ENCODE data around the gene ADD1. TPM values are rescaled to one million over a fixed set of nuclear protein-coding genes. Genes with fewer than 3 reads are reported as not detected.

Gene ADD1
- total and polyA plus RNA-seq, 2 of the 13 experiments (the other 11 are each of a cell fraction or from before 2014, with no cell fraction given): 73.9 to 122 TPM

DNA sequence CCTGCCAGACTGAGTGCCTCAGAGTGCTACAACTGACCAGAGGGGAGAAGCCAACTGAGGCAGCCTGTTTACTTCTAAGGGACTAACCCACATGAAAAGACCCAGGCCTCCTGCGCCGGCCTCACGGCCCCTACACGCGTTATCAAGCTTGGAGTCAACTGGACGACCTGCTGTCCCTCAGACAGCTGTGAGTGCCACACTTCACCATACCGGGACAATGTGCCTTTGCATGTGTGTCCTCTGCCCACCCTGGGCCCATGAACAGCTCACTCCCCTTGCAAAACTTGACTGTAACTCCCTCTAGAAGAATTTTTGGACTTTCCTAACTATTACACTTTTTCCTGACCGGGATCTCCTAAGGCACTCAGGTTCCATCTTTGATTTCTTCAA is 117.8 kb downstream of the ADD1 start (continued):
- TF ChIP-seq, protein P1, sequence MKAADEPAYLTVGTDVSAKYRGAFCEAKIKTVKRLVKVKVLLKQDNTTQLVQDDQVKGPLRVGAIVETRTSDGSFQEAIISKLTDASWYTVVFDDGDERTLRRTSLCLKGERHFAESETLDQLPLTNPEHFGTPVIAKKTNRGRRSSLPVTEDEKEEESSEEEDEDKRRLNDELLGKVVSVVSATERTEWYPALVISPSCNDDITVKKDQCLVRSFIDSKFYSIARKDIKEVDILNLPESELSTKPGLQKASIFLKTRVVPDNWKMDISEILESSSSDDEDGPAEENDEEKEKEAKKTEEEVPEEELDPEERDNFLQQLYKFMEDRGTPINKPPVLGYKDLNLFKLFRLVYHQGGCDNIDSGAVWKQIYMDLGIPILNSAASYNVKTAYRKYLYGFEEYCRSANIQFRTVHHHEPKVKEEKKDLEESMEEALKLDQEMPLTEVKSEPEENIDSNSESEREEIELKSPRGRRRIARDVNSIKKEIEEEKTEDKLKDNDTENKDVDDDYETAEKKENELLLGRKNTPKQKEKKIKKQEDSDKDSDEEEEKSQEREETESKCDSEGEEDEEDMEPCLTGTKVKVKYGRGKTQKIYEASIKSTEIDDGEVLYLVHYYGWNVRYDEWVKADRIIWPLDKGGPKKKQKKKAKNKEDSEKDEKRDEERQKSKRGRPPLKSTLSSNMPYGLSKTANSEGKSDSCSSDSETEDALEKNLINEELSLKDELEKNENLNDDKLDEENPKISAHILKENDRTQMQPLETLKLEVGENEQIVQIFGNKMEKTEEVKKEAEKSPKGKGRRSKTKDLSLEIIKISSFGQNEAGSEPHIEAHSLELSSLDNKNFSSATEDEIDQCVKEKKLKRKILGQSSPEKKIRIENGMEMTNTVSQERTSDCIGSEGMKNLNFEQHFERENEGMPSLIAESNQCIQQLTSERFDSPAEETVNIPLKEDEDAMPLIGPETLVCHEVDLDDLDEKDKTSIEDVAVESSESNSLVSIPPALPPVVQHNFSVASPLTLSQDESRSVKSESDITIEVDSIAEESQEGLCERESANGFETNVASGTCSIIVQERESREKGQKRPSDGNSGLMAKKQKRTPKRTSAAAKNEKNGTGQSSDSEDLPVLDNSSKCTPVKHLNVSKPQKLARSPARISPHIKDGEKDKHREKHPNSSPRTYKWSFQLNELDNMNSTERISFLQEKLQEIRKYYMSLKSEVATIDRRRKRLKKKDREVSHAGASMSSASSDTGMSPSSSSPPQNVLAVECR (CRISPR knock-in tag; IDR thresholded peaks at IDR 0.05; ENCODE audit: borderline replicate concordance): peak; percentile 14; the same call in 1 of the 2 replicates
- no peak for TF ChIP-seq TCF7L2 (IDR thresholded peaks at IDR 0.05; ENCODE audit: low read depth, low read length)
- TF ChIP-seq NRL (CRISPR knock-in tag; IDR thresholded peaks at IDR 0.05; ENCODE audit: borderline replicate concordance): 0 out of 2 replicates have a peak, but pooled peaks have one; percentile 46
- TF ChIP-seq, protein P2, sequence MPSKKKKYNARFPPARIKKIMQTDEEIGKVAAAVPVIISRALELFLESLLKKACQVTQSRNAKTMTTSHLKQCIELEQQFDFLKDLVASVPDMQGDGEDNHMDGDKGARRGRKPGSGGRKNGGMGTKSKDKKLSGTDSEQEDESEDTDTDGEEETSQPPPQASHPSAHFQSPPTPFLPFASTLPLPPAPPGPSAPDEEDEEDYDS (CRISPR knock-in tag; IDR thresholded peaks at IDR 0.05): 0 out of 2 replicates have a peak, but pooled peaks have one; percentile 15
- 0 out of 3 replicates have a peak, but pooled peaks have one; percentile 14 for TF ChIP-seq MXI1 (IDR thresholded peaks at IDR 0.05; ENCODE audit: borderline replicate concordance, low read depth, low read length)

DNA sequence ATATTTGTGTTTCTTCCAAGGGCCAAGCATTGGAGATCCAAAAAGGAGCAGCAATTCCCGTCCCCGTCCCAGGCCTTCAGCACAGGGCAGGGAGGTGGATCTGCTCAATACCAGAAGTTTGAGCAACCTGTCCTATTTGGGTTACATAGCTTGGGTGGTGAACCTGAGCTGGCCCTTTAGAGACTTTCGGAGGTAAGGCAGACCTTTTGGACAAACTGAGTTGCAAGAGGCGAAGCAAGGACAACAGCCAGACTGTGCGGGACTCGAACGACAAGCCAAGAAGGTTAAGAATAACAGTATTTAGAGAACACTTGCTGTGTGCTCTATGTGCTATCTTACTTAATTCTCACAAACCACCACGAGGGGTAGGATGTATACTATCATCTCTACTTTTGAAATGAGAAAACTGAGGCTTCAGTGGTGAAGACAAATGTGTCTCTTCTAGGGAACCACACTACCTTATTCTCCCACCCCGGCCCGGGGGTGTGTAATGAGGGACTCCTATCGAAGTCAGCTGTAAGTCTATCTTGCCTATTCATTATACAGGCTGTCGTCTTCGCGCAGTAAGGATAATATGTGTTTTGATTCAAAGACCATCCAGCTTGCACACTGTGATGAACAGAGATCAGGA is 118.3 kb downstream of the ADD1 start:
- FAIRE-seq (no peak), DNase-seq (ENCODE audit: low spot score) (no peak), ATAC-seq (peak; percentile 18)
- no peak for TF ChIP-seq SIN3A (IDR thresholded peaks at IDR 0.05; ENCODE audit: borderline replicate concordance, low read depth, low read length)
- no peak for TF ChIP-seq ZNF333 (CRISPR knock-in tag; IDR thresholded peaks at IDR 0.05; ENCODE audit: borderline replicate concordance)
- TF ChIP-seq SAP130 (CRISPR knock-in tag; IDR thresholded peaks at IDR 0.05; ENCODE audit: low read depth): 0 out of 2 replicates have a peak, but pooled peaks have one; percentile 7
- TF ChIP-seq HMGA1 (CRISPR knock-in tag; conservative IDR thresholded peaks at IDR 0.05): no peak
- TF ChIP-seq MTF1 (CRISPR knock-in tag; IDR thresholded peaks at IDR 0.05): no peak
- no peak for TF ChIP-seq HOXA3 (CRISPR knock-in tag; IDR thresholded peaks at IDR 0.05)
- TF ChIP-seq, protein P3, sequence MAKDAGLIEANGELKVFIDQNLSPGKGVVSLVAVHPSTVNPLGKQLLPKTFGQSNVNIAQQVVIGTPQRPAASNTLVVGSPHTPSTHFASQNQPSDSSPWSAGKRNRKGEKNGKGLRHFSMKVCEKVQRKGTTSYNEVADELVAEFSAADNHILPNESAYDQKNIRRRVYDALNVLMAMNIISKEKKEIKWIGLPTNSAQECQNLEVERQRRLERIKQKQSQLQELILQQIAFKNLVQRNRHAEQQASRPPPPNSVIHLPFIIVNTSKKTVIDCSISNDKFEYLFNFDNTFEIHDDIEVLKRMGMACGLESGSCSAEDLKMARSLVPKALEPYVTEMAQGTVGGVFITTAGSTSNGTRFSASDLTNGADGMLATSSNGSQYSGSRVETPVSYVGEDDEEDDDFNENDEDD (CRISPR knock-in tag; IDR thresholded peaks at IDR 0.05; ENCODE audit: borderline replicate concordance): no peak
- TF ChIP-seq ZFX (CRISPR knock-in tag; IDR thresholded peaks at IDR 0.05; ENCODE audit: low read depth): 0 out of 2 replicates have a peak, but pooled peaks have one; percentile 4
- TF ChIP-seq ASH2L (IDR thresholded peaks at IDR 0.05; ENCODE audit: insufficient read length, low read depth, low read length): peak; percentile 18
- TF ChIP-seq ZNF33B (CRISPR knock-in tag; IDR thresholded peaks at IDR 0.05): 0 out of 2 replicates have a peak, but pooled peaks have one; percentile 34
- peak overlapping the region; percentile 84 to 90 (median 88) for H3K4me3 ChIP-seq (replicated peaks in 1 of 3; ENCODE audit: insufficient read depth in 1 of 3, low read depth in 2 of 3, low read length in 3 of 3)
- POLR2A ChIA-PET: interaction anchor here (1.5 to 2.6 kb wide), 3 partner anchors 8 to 26 kb away, joined by 5 to 16 read pairs (median 15); no protein-coding TSS in a partner anchor
- H3K36me3 ChIP-seq (replicated peaks in 1 of 2; ENCODE audit: control insufficient read depth in 1 of 2, insufficient read depth in 2 of 2, low read length in 2 of 2): peaks cover 3 to 20% of the 10 kb centered on the region in 2 experiments; a peak in 4 of 5 replicates
- intact Hi-C loops (cut with micrococcal nuclease; ENCODE audit: unreplicated experiment) (no loop called here), in situ Hi-C loops (cut with HindIII; ENCODE audit: extremely low pct_ligation_motif_present, low pct_unique_long_range_greater_than_20kb) (no loop called here)
- H3K27ac ChIP-seq (ENCODE audit: extremely low read length, insufficient read depth, low read length): peak overlapping the region; percentile 82
- CTCF ChIA-PET (ENCODE audit: low intra/inter-chr PET ratio, low total read pairs): no interaction called here
- H3K27me3 ChIP-seq (ENCODE audit: control insufficient read depth in 1 of 2, insufficient read depth in 2 of 2, low read length in 2 of 2): no peaks in the 10 kb centered on the region; a peak in 1 of 5 replicates
- peaks cover 12% of the 10 kb centered on the region; the same call in 1 of the 2 replicates for H4K20me1 ChIP-seq (ENCODE audit: insufficient read depth, low read length)
- TSS peak; percentile 78 for BruUV-seq (replicated peaks)
- peak overlapping the region; percentile 90 for H3K9ac ChIP-seq (ENCODE audit: insufficient read depth, low read depth, low read length)
- no peaks in the 10 kb centered on the region for H3K9me3 ChIP-seq (ENCODE audit: low read length)
- WGBS (ENCODE audit: low lambda C conversion rate): 10% methylated on average over 14 of the region's 14 CpGs
- peaks cover 45% of the 10 kb centered on the region for H3K4me1 ChIP-seq (ENCODE audit: insufficient read depth, low read length)
- H3K79me2 ChIP-seq (ENCODE audit: insufficient read depth, low read length): peaks cover 40% of the 10 kb centered on the region
- H3K4me2 ChIP-seq (ENCODE audit: low read depth, low read length): peak overlapping the region; percentile 99
- H2AFZ ChIP-seq (ENCODE audit: low read length): no peak overlapping the region
